Measurements from ENCODE around the gene STARD3.

GRCh38 chr17:39602533-39603303 is 34.2 kb upstream of the STARD3 start:
- no peak for TF ChIP-seq EP300 (IDR thresholded peaks at IDR 0.05)
- no peak for TF ChIP-seq CTCF (IDR thresholded peaks at IDR 0.05)
